OCI-LY1 (cell line): ENCODE results near the gene COL20A1.

ENCODE experiments used
- H2AFZ ChIP-seq: fragments of 200-600 bp; sonication (generic), shearing (Covaris generic); 2 replicates; pipeline ENCODE4 v1.6.0; 2014; ENCODE audit warnings: antibody characterized with exemption, mild to moderate bottlenecking, low read length
- H3F3A ChIP-seq: fragments of 200-600 bp; sonication (generic), shearing (Covaris generic); 2 replicates; pipeline ENCODE4 v1.6.0; 2014; ENCODE audit warnings: mild to moderate bottlenecking, antibody characterized with exemption, low read length, moderate library complexity; ENCODE audit not compliant: insufficient read depth
- H3K27ac ChIP-seq: fragments of 200-600 bp; sonication (generic); 2 replicates; pipeline ENCODE4 v1.5.1; 2014; ENCODE audit warnings: low read length, mixed run types, mild to moderate bottlenecking, low read depth; ENCODE audit not compliant: poor library complexity, severe bottlenecking
- H3K27me3 ChIP-seq: fragments of 200-600 bp; sonication (generic); 2 replicates; pipeline ENCODE4 v1.6.0; 2014; ENCODE audit warnings: antibody characterized with exemption, mild to moderate bottlenecking, low read length, moderate library complexity; ENCODE audit not compliant: insufficient read depth
- H3K36me3 ChIP-seq: fragments of 200-600 bp; sonication (generic); 2 replicates; pipeline ENCODE4 v1.6.1; 2014; ENCODE audit warnings: mild to moderate bottlenecking, antibody characterized with exemption, low read length, moderate library complexity, mixed read lengths; ENCODE audit not compliant: insufficient read depth
- H3K4me1 ChIP-seq: fragments of 200-600 bp; sonication (generic); 2 replicates; pipeline ENCODE4 v1.5.1; 2014; ENCODE audit warnings: mild to moderate bottlenecking, low read length, moderate library complexity; ENCODE audit not compliant: insufficient read depth, severe bottlenecking
- H3K4me2 ChIP-seq: fragments of 200-600 bp; sonication (generic), shearing (Covaris generic); 2 replicates; pipeline ENCODE4 v1.6.1; 2014; ENCODE audit warnings: low read length
- H3K4me3 ChIP-seq: fragments of 200-600 bp; sonication (generic); 2 replicates; pipeline ENCODE4 v1.5.1; 2014; ENCODE audit warnings: low read length, low read depth, mild to moderate bottlenecking, mixed read lengths; ENCODE audit not compliant: poor library complexity, severe bottlenecking
- H3K79me2 ChIP-seq: fragments of 200-600 bp; shearing (Covaris generic); 2 replicates; pipeline ENCODE4 v1.6.1; 2016; ENCODE audit warnings: mixed run types, low read length, mixed read lengths; ENCODE audit not compliant: insufficient read depth
- H3K9ac ChIP-seq: fragments of 200-600 bp; sonication (generic), shearing (Covaris generic); 2 replicates; pipeline ENCODE4 v1.6.1; 2014; ENCODE audit warnings: mild to moderate bottlenecking, low read length, mixed read lengths
- H3K9me2 ChIP-seq: fragments of 200-600 bp; sonication (generic), shearing (Covaris generic); 2 replicates; pipeline ENCODE4 v1.6.1; 2014; ENCODE audit warnings: low read depth, mild to moderate bottlenecking, low read length, mixed read lengths
- H3K9me3 ChIP-seq: fragments of 200-600 bp; shearing (Covaris generic); 2 replicates; pipeline ENCODE4 v1.6.1; 2014; ENCODE audit warnings: low read length, mixed read lengths
- H4K20me1 ChIP-seq: fragments of 200-600 bp; sonication (generic), shearing (Covaris generic); 2 replicates; pipeline ENCODE4 v1.6.0; 2016; ENCODE audit warnings: mild to moderate bottlenecking, low read length; ENCODE audit not compliant: insufficient read depth
- CTCF ChIP-seq: fragments of 200-600 bp; sonication (generic), shearing (Covaris generic); IDR thresholded peaks from 2 replicates; pipeline ENCODE4 v1.5.1; 2017; ENCODE audit warnings: mild to moderate bottlenecking, antibody characterized with exemption, low read length, moderate library complexity, mixed read lengths
- EZH2 ChIP-seq: fragments of 200-600 bp; sonication (generic), shearing (Covaris generic); IDR thresholded peaks from 2 replicates; pipeline ENCODE4 v1.8.0; 2017; ENCODE audit warnings: borderline replicate concordance, mixed run types, mild to moderate bottlenecking, antibody characterized with exemption, low read length, moderate library complexity, mixed read lengths

The COL20A1 gene

DNA sequence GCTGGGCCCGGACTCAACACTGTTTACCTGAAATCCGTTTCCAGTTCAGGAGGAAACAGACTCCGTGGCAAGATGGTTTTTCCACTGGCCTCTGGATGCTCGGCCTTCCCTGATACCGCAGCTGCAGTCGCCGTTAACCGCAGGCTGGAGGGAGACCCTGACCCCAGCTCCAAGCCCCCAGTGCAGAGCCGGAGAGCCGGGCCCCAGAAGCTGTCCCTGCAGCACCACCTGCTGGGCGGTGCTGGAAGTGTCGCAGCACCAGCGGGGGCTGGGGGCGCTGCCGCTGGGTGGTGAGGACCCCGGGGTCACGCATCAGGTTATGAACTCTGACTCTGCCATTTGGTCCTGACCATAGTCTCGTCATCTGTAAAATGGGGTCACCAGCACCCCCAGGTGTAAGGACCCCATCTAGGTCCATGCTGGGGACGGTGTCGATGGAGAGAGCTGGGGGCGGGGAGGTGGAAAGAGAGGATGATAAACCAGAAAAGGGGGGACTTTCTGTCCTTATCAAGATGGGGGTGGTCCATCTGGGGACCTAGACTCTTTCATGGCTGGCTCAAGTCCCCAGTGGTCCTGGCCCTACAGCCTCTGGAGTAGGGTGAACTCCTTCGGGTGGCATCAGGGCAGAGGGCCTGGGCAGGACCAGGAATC lies 88.9 kb downstream of the COL20A1 start:
- H2AFZ ChIP-seq = no peak overlapping the region
- peaks cover 10% of the 10 kb centered on the region for H3K9me3 ChIP-seq
- H3K4me3 ChIP-seq = no peak overlapping the region
- H3K9me2 ChIP-seq = no peaks in the 10 kb centered on the region
- TF ChIP-seq CTCF (peak; percentile 95), EZH2 (no peak)
- no peaks in the 10 kb centered on the region for H3F3A ChIP-seq
- H4K20me1 ChIP-seq = no peaks in the 10 kb centered on the region
- no peaks in the 10 kb centered on the region for H3K36me3 ChIP-seq
- H3K79me2 ChIP-seq = no peaks in the 10 kb centered on the region
- no peak overlapping the region for H3K4me2 ChIP-seq
- H3K9ac ChIP-seq = no peak overlapping the region
- H3K27ac ChIP-seq = no peak overlapping the region
- peaks cover 12% of the 10 kb centered on the region; the same call in 1 of the 2 replicates for H3K27me3 ChIP-seq
- no peaks in the 10 kb centered on the region for H3K4me1 ChIP-seq

GRCh38 chr20:63382551-63383300 lies 89.7 kb downstream of the COL20A1 start:
- H3F3A ChIP-seq = no peaks in the 10 kb centered on the region
- H3K4me1 ChIP-seq = no peaks in the 10 kb centered on the region
- TF ChIP-seq CTCF = no peak
- no peak for TF ChIP-seq EZH2
- no peak overlapping the region for H3K9ac ChIP-seq
- H3K9me2 ChIP-seq = no peaks in the 10 kb centered on the region
- no peak overlapping the region for H3K4me2 ChIP-seq
- no peak overlapping the region for H2AFZ ChIP-seq
- no peaks in the 10 kb centered on the region for H3K36me3 ChIP-seq
- no peak overlapping the region for H3K27ac ChIP-seq
- peaks cover 10% of the 10 kb centered on the region for H3K9me3 ChIP-seq
- H3K79me2 ChIP-seq = no peaks in the 10 kb centered on the region
- H3K27me3 ChIP-seq = peaks cover 12% of the 10 kb centered on the region; the same call in 1 of the 2 replicates
- no peaks in the 10 kb centered on the region for H4K20me1 ChIP-seq
- no peak overlapping the region for H3K4me3 ChIP-seq

DNA sequence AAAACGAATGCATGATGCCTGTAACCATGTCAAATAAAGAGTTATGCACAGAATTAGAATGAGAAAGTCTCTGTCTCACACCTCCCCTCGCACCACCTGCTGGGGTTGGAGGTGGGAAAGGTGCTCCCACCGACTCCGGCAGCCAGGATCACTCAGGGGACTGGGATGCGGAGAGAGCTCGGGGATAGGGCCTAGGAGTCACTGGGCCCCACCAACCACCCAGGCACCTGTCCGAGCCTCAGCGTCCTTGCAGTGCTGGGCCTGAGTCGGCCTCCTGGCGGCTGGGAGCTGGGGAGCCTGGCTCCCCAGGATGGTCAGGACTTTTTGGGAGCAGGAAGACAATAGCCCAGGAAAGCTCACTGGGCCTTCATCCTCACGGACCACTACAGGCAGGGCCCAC lies 90.6 kb downstream of the COL20A1 start:
- no peak overlapping the region for H3K4me3 ChIP-seq
- H3K27ac ChIP-seq = no peak overlapping the region
- peaks cover 12% of the 10 kb centered on the region; the same call in 1 of the 2 replicates for H3K27me3 ChIP-seq
- H3K4me2 ChIP-seq = no peak overlapping the region
- no peaks in the 10 kb centered on the region for H3F3A ChIP-seq
- H4K20me1 ChIP-seq = no peaks in the 10 kb centered on the region
- peaks cover 10% of the 10 kb centered on the region for H3K9me3 ChIP-seq
- H3K4me1 ChIP-seq = no peaks in the 10 kb centered on the region
- no peak overlapping the region for H2AFZ ChIP-seq
- TF ChIP-seq CTCF = no peak
- TF ChIP-seq EZH2 = no peak
- H3K9me2 ChIP-seq = no peaks in the 10 kb centered on the region
- H3K9ac ChIP-seq = no peak overlapping the region
- no peaks in the 10 kb centered on the region for H3K36me3 ChIP-seq
- H3K79me2 ChIP-seq = no peaks in the 10 kb centered on the region
